AG09319 (cell line): ENCODE results near the gene DNA2.

Source experiments
- DNase-seq: peaks from one replicate; pipeline ENCODE4 v3.0.0-alpha.2; 2010; ENCODE audit warnings: low read depth; ENCODE audit errors: extremely low read depth
- CTCF ChIP-seq: IDR thresholded peaks from 2 replicates; pipeline ENCODE4 v1.5.1; 2011; ENCODE audit warnings: low read depth, mild to moderate bottlenecking, inconsistent platforms, low read length, moderate library complexity

The DNA2 gene

GRCh38 chr10:68501691-68502090 lies 29.9 kb upstream of the DNA2 start:
- DNase-seq: no peak
- no peak for TF ChIP-seq CTCF

- no peak for TF ChIP-seq CTCF
- DNase-seq: no peak
Measured at GRCh38 chr10:68499544-68499943, 27.8 kb upstream of the DNA2 start.

GRCh38 chr10:68496072-68496471 lies 24.3 kb upstream of the DNA2 start:
- DNase-seq: no peak
- TF ChIP-seq CTCF: no peak

- no peak for DNase-seq
- TF ChIP-seq CTCF: no peak
Measured at GRCh38 chr10:68492118-68492517, 20.3 kb upstream of the DNA2 start.

GRCh38 chr10:68489919-68490318 lies 18.1 kb upstream of the DNA2 start:
- TF ChIP-seq CTCF: no peak
- DNase-seq: no peak

- no peak for DNase-seq
- no peak for TF ChIP-seq CTCF
Measured at GRCh38 chr10:68474021-68474420, 2.2 kb upstream of the DNA2 start.

GRCh38 chr10:68471063-68471585 lies 649 bp downstream of the DNA2 start:
- no peak for DNase-seq
- no peak for TF ChIP-seq CTCF
